Subcutaneous adipose tissue (tissue), 4 donors: ENCODE results near the gene EXT2. TPM values are rescaled to one million over a fixed set of nuclear protein-coding genes. Genes with fewer than 3 reads are reported as not detected.

Experiments used
- CTCF ChIP-seq: fragments of 450-650 bp; IDR thresholded peaks from one replicate; pipeline ENCODE4 v1.5.1; 2016; ENCODE audit warnings: low read depth, mild to moderate bottlenecking, control low read depth, antibody characterized with exemption, moderate library complexity
- total RNA-seq, 4 donors: library from RNA; depleted of rRNA; stranded (reverse); fragments of >200 nt; gene quantifications; one replicate each; pipeline ENCODE4 v1.1.0, GENCODE V29; 2016

Gene EXT2
- total RNA-seq, 4 donors from 2014 or later: 48.6 to 63.9 (median 54.8) TPM

- no peak for TF ChIP-seq CTCF
These were observed 163.5 kb downstream of the EXT2 start for GRCh38 chr11:44258839-44259420.

GRCh38 chr11:44260081-44260480 is 164.6 kb downstream of the EXT2 start:
- TF ChIP-seq CTCF: no peak

GRCh38 chr11:44261800-44262591 is 166.5 kb downstream of the EXT2 start:
- TF ChIP-seq CTCF: no peak

GRCh38 chr11:44263738-44264437 is 168.4 kb downstream of the EXT2 start:
- no peak for TF ChIP-seq CTCF

- TF ChIP-seq CTCF: no peak
These were observed 168.9 kb downstream of the EXT2 start for GRCh38 chr11:44264438-44264749.

- TF ChIP-seq CTCF: no peak
These were observed 169.3 kb downstream of the EXT2 start for GRCh38 chr11:44264761-44265160.

GRCh38 chr11:44266056-44266780 is 170.7 kb downstream of the EXT2 start:
- TF ChIP-seq CTCF: no peak
